Measurements from ENCODE around the gene CD300LF.

The CD300LF gene

DNA sequence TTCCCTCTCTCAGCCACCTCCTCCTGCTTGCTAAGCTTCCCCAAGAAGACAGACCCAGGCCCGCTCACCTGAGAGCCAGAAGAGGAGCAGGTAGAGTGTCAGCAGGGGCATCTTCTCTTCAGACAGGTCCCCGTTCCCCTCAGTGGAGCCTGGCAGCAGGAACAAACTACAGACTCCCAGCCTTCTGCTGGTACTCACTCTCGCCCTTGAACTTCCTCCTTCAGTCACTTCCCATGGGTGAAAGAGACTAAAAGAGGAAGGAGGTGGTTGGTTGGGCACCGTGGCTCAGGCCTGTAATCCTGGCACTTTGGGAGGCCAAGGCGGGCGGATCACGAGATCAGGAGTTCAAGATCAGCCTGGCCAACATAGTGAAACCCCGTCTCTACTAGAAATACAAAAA, at the start of gene CD300LF:
TSS of gene CD300LF (minus strand) at position 168 of the 400 bp plus-strand sequence. CDS start at position 111, 57 bp downstream.
- TF ChIP-seq POLR2A (IDR thresholded peaks at IDR 0.05; ENCODE audit: low read depth, low read length) = no peak

DNA sequence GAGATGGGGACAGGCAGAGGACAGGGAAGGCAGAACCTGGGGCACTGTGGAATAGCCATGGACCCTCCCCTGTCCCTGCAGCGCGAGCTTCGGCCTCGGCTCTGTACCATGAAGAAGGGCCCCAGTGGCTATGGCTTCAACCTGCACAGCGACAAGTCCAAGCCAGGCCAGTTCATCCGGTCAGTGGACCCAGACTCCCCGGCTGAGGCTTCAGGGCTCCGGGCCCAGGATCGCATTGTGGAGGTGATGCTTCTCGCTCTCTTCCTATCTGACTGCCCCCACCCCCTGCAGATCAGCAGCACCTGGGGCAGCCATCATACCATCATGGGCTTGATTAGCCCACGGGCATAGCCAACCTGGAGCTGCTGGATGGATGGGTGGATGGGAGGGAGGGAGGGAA, 49.2 kb upstream of the CD300LF start:
- FAIRE-seq = no peak
- no peak for TF ChIP-seq POLR2A (IDR thresholded peaks at IDR 0.05; ENCODE audit: low read depth, low read length)
- no peak for DNase-seq (ENCODE audit: insufficient read length, low spot score)

More for the DNA sequence above, at the start of gene CD300LF:
- DNase-seq (ENCODE audit: insufficient read length, low spot score) (no peak), FAIRE-seq (no peak)

DNA sequence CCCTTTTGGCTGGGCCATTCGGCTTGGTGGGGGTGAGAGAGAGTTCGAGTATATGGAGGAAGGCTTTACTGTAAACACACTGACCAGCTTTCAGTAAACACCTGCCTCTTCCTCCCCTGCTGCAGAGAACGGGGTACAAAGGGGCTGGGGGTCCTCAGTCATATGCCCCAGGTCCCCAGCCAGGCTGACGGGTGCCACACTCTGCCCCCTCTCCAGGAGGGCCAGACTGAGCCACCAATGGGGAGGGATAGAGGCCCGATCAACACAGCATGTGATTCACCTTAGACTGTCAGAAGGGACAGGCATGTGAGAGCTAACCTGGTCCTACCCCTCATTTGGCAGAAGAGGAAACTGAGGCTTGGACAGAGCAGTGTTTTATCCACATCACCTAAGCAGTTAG, 48.7 kb upstream of the CD300LF start:
- DNase-seq (ENCODE audit: insufficient read length, low spot score) (no peak), FAIRE-seq (no peak)
- TF ChIP-seq POLR2A (IDR thresholded peaks at IDR 0.05; ENCODE audit: low read depth, low read length) = no peak

DNA sequence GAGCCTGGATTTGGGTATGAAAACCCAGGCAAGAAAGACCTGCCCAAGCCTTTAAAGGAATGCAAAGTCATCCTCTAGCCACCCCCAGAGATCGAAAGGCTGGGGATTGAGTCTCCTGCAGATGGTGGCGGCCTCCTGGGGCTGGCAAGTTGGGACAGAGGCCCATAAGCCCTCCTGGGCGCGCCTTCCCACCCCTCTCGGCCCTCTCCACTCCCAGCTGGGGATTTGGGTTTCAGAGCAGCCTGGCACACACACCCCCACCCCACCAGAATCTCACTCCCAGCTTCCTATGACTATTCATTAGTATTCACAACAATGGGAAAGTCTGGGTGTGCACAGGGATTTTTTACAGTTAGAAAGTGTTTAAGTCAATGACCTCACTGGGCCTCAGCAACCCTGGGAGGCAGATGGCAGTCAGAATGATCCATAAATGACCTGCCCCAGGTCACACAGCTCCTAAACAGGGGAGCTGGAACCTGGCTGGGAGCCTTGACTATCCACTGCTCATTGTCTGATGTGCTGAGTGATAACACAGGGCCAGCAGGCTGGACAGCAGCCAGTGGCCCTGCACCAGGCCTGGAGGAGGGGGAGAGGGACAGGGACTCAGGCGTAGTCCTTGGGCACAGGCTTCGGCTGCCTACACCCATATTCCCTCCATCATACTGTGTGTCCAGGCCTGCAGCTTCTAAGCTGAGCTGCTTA, 47.8 kb upstream of the CD300LF start:
- FAIRE-seq = no peak
- no peak for TF ChIP-seq POLR2A (IDR thresholded peaks at IDR 0.05; ENCODE audit: low read depth, low read length)
- no peak for DNase-seq (ENCODE audit: insufficient read length, low spot score)

DNA sequence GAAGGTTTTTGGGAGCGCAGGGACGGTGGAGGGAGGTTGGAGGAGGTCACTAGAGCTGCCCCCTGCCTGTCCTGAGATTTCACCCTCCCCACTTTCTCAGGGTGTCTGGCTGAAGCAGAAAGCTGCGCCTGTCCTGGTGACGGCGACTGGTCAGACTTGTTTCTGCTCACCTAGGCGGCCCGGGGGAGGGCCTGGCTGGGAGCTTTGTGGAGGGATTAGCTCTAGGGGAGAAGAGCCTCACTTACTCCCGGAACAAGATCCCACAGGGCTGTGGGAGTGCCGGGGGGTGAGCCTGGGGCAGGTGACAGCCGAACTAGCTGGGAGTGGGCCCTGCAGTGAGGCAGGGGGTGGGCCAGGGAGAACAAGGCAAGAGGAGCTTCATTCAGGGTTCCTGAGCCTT, 47.2 kb upstream of the CD300LF start:
- no peak for DNase-seq (ENCODE audit: insufficient read length, low spot score)
- FAIRE-seq = no peak
- TF ChIP-seq POLR2A (IDR thresholded peaks at IDR 0.05; ENCODE audit: low read depth, low read length) = no peak

DNA sequence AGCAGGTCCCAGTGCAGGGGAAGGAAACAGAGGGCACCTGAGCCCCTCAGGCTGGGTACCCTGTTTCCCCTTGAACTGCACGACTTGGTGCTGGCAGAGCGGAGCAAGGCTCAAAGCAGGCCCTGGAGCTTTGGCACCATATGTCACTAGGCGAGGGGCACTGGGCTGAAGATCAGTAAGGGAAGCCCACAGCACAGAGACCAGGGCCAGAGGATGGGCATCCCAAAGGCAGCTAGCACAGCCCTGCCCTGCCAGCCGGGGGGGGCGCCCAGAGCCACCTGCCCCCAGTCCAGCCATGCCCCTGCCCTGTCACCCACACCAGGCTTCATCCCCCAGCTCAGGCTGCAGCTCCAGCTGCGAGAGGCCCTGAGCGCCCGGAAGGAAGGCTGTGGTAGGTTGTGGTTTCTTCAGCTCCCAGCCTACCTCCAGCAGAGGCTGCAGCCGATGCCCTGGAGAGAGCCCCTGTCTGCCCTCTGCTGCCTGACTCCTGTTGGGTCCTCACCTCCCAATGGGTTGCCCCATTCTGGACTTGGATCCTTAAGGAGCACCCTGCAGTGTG, 46.6 kb upstream of the CD300LF start:
- no peak for TF ChIP-seq POLR2A (IDR thresholded peaks at IDR 0.05; ENCODE audit: low read depth, low read length)
- no peak for FAIRE-seq
- DNase-seq (ENCODE audit: insufficient read length, low spot score) = no peak

DNA sequence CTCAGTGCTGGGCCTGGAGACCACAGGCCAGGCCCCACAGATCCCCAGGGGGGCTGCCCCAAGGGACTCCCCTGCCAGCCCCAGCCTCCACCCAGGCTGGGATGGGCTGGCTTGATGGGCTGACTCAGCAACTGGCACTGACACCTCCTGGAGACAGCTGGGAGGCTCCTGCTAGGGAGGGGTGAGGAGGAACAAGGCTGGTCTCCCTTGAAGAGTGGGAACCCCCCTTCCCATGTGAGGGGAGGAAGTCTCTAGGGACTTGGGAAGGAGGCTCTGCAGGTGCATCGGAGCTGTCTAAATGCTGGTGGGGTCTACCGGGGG, 46.1 kb upstream of the CD300LF start:
- TF ChIP-seq POLR2A (IDR thresholded peaks at IDR 0.05; ENCODE audit: low read depth, low read length) = no peak
- peak; percentile 93 for DNase-seq (ENCODE audit: insufficient read length, low spot score)

DNA sequence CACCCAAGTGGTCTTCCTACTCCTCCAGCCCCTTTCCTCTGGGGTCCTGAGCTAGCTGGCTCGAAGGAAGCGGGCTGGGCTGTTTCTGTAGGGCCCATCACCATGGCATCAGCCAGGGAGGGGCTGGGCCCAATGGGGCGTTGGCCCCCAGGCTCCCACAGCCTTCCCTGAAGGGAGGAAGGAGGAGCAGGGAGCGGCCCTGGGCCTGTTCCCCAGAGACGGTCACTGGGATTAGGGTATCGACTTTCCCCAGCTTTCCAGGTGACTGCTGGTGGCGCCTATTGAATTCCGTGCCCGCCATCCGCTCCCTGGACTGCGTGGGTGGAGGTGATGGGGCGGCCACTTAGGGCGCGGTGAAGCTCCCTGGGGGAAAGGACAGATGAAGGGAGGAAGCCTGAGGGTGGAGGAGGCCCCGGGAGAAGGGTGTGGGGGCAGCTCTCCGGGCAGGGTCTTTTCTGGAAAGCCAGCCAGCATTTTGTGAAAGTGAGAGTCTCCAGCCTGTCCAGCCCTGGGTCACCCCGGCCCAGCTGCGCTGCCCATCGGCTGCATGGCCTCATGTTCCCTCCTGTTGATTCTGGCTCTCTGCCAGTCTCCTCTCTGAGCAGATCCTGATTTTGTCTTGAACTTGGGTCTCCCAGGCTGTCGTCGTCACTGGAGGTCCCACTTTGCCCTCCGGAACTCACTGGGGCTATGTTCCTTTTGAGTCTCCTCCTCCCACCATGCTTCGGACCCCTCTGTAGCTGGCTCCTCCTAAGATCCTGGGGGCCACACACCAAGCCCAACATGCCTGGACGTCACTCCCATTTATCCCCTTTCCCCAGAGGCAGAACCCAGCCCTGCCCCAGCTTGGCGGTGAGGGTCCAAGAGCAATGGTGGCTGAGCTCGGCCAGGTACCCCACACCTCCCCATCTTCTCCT, 45.5 kb upstream of the CD300LF start:
- TF ChIP-seq POLR2A (IDR thresholded peaks at IDR 0.05; ENCODE audit: low read depth, low read length) = no peak
- FAIRE-seq = peak; percentile 15
- DNase-seq (ENCODE audit: insufficient read length, low spot score) = no peak

More for the DNA sequence above, 46.1 kb upstream of the CD300LF start:
- no peak for FAIRE-seq

DNA sequence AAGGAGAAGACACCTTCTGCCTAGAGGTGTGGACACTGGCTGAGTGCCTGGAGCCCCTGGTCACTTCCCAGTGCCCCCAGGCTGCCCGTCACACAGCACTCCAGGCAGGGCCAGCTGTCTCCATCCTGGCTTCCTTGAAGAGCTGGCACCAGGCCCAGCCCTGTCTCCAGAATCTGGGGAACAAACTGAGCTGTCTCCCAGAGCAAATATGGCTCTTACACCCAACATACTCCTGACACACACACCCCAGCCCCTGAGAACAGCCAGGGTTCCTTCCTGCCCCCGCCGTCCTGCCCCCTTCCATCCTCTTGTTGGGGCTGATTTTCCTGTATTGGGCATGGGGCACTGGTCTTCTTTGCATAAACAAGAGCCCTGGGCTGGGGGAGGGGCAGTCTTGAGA, 44.8 kb upstream of the CD300LF start:
- no peak for DNase-seq (ENCODE audit: insufficient read length, low spot score)
- no peak for FAIRE-seq
- no peak for TF ChIP-seq POLR2A (IDR thresholded peaks at IDR 0.05; ENCODE audit: low read depth, low read length)

DNA sequence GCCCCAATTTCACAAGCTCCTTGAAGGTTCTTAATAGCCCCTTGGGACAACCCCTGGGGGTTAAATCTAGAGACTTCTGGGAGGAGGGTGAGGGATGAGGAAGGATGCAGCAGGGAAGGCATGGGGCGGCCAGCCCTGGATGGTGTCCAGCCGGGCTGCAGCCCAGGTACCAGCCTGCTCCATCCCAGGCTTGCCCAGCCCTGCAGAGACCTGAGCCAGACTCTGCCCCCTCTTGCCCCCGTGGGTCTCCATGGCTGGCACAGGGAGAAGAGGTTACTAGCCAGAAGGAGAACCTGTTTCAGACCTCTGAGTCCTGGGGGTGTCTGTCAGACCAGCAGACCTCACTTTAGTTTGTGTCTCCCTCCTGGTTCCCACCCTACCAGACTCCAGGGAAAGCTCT, 44.2 kb upstream of the CD300LF start:
- no peak for TF ChIP-seq POLR2A (IDR thresholded peaks at IDR 0.05; ENCODE audit: low read depth, low read length)
- no peak for DNase-seq (ENCODE audit: insufficient read length, low spot score)
- no peak for FAIRE-seq

DNA sequence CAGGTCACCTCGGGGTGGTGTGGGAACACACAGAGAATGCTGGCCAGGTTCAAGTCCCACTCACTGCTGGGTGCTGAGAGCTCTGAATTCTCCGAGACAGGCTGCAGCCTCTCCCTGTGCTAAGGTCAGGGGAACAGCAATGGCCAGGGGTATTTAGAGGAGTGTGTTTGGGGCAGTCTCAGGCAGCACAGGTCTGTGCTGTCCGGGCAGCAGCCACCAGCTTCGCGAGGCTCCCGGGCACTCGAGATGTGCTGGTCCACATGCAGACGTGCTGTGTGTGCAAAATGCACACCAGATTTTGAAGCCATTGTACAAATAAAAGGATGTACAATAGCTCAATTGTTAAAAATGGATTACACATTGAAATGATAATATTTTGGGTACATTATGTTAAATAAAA, 42.8 kb upstream of the CD300LF start:
- TF ChIP-seq POLR2A (IDR thresholded peaks at IDR 0.05; ENCODE audit: low read depth, low read length) = no peak
- DNase-seq (ENCODE audit: insufficient read length, low spot score) = no peak
- no peak for FAIRE-seq

DNA sequence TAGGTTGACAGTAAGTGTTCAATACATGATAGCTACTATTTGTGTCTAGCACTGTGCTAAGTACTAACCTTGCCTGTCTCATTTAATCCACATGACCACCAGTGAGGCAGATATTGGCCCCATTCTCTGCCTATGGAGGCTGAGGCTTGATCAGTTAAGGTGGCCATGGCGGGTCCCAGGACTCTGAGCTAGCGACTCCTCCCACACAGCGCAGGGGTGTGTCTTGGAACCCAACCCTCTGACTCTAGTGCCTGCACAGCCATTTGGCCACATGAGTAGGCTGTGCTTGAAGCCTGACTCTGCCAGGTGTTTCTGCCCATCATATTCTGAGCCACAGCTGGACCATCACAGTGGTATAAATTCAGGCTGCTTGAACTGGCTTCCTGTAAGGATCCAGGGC, 42.1 kb upstream of the CD300LF start:
- FAIRE-seq (no peak), DNase-seq (ENCODE audit: insufficient read length, low spot score) (no peak)
- no peak for TF ChIP-seq POLR2A (IDR thresholded peaks at IDR 0.05; ENCODE audit: low read depth, low read length)

DNA sequence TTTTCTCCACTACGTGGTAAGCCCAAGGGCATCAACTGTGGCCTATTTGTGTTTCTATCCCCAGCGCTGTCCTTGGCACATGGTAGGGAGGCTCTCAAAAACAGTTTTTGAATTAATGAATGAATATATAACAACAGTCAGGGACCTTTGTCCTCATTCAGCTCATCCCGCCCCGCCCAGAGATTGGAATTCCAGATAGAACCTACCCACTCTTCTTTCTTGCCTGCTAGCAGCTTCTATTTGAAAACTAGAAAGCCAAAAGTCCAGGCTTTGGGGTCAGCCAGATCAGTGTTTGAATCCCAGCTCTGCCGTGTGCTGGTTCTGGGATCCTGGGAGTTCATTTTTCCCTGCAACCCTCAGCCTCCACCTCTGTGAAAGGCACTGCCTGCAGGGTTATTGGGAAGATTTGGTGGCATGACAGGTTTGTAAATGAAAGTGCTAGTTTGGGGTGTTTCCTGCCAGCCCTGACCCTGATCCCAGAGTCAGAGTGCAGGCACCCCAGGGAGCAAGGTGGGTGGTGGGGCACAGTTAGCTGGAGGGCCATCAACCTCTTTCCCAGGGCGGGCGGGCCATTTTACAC, 40.2 kb upstream of the CD300LF start:
- FAIRE-seq (no peak), DNase-seq (ENCODE audit: insufficient read length, low spot score) (no peak)
- TF ChIP-seq POLR2A (IDR thresholded peaks at IDR 0.05; ENCODE audit: low read depth, low read length) = no peak

DNA sequence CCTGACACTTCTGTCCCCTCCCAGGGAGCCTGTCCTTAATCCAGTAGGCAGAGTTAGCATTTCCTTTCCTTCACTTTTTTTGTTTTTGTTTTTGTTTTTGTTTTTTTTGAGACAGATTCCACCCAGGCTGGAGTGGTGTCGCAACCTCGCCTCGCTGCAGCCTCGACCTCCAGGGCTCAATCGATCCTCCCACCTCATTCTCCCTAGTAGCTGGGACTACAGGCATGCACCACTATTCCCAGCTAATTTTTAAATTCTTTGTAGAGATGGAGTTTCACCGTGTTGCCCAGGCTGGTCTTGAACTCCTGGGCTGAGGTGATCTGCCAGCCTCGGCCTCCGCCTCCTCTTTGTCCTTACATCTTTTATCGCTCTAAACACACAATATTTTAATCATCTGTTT, 39.7 kb upstream of the CD300LF start:
- TF ChIP-seq POLR2A (IDR thresholded peaks at IDR 0.05; ENCODE audit: low read depth, low read length) = no peak
- FAIRE-seq = no peak
- DNase-seq (ENCODE audit: insufficient read length, low spot score) = no peak

Data from H54 (cell line).